ENCODE data around the gene TECPR2.

GRCh38 chr14:102421411-102422057 is 58.8 kb downstream of the TECPR2 start:
- TF ChIP-seq MYNN (CRISPR knock-in tag; IDR thresholded peaks at IDR 0.05; ENCODE audit: low read depth) (no peak), EED (CRISPR knock-in tag; IDR thresholded peaks at IDR 0.05) (no peak), ZSCAN30 (CRISPR knock-in tag; IDR thresholded peaks at IDR 0.05) (no peak), CTCF (CRISPR knock-in tag; IDR thresholded peaks at IDR 0.05) (no peak), WIZ (CRISPR knock-in tag; IDR thresholded peaks at IDR 0.05) (no peak), GPN1 (CRISPR knock-in tag; IDR thresholded peaks at IDR 0.05; ENCODE audit: borderline replicate concordance) (no peak), FOXJ3 (CRISPR knock-in tag; IDR thresholded peaks at IDR 0.05; ENCODE audit: borderline replicate concordance) (no peak), SNAPC5 (CRISPR knock-in tag; IDR thresholded peaks at IDR 0.05; ENCODE audit: borderline replicate concordance) (no peak), PBX2 (CRISPR knock-in tag; IDR thresholded peaks at IDR 0.05) (no peak)
